Neural progenitor cell (in vitro differentiated cells): ENCODE results near the gene HOXA5.

Source experiments
- EZH2phosphoT487 ChIP-seq: fragments of 200-600 bp; sonication (generic); IDR thresholded peaks from 2 replicates; pipeline ENCODE4 v1.6.1; 2017; ENCODE audit warnings: antibody characterized with exemption
- TF ChIP-seq, protein P1 (sequence below): fragments of 200-600 bp; sonication (generic); IDR thresholded peaks from 2 replicates; pipeline ENCODE4 v1.5.1; 2017; ENCODE audit warnings: antibody characterized with exemption, mild to moderate bottlenecking

- TF ChIP-seq EZH2phosphoT487, result no peak
- TF ChIP-seq, protein P1, sequence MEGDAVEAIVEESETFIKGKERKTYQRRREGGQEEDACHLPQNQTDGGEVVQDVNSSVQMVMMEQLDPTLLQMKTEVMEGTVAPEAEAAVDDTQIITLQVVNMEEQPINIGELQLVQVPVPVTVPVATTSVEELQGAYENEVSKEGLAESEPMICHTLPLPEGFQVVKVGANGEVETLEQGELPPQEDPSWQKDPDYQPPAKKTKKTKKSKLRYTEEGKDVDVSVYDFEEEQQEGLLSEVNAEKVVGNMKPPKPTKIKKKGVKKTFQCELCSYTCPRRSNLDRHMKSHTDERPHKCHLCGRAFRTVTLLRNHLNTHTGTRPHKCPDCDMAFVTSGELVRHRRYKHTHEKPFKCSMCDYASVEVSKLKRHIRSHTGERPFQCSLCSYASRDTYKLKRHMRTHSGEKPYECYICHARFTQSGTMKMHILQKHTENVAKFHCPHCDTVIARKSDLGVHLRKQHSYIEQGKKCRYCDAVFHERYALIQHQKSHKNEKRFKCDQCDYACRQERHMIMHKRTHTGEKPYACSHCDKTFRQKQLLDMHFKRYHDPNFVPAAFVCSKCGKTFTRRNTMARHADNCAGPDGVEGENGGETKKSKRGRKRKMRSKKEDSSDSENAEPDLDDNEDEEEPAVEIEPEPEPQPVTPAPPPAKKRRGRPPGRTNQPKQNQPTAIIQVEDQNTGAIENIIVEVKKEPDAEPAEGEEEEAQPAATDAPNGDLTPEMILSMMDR, result no peak
Measured at GRCh38 chr7:27106901-27107240, 36.6 kb downstream of the HOXA5 start.
